Fibroblast of villous mesenchyme (primary cell): ENCODE results near the gene GJC2. TPM values are rescaled to one million over a fixed set of nuclear protein-coding genes. Genes with fewer than 3 reads are reported as not detected.
A peak's percentile ranks its signal among the peaks of the same experiment; 100 is the strongest.

Experiments used
- DNase-seq: peaks from one replicate; pipeline ENCODE4 v3.0.0-alpha.2; 2010; ENCODE audit warnings: low read depth
- H3K4me3 ChIP-seq: 2 replicates; pipeline ENCODE4 v1.5.1; 2011; ENCODE audit warnings: low read depth, mild to moderate bottlenecking, low read length
- CTCF ChIP-seq: IDR thresholded peaks from 2 replicates; pipeline ENCODE4 v1.5.1; 2012; ENCODE audit warnings: low read depth, mild to moderate bottlenecking, low read length; ENCODE audit not compliant: insufficient read depth
- total RNA-seq: library from RNA; depleted of rRNA; stranded (reverse); fragments of >200 nt; gene quantifications from 2 replicates; pipeline ENCODE4 v1.2.3, GENCODE V29; 2012

Gene GJC2
- total RNA-seq, 1 donor = 3.9 TPM

- DNase-seq = no peak
- TF ChIP-seq CTCF = no peak
- H3K4me3 ChIP-seq = no peak overlapping the region
Observed at GRCh38 chr1:228148935-228149405, 760 bp upstream of the GJC2 start.

GRCh38 chr1:228150120-228150460, 360 bp downstream of the GJC2 start:
- TF ChIP-seq CTCF = no peak
- DNase-seq = no peak
- H3K4me3 ChIP-seq = no peak overlapping the region

- TF ChIP-seq CTCF = peak; percentile 7
- no peak overlapping the region for H3K4me3 ChIP-seq
- DNase-seq = peak; percentile 85
Observed at GRCh38 chr1:228150461-228151179, 890 bp downstream of the GJC2 start.

- no peak overlapping the region for H3K4me3 ChIP-seq
- no peak for TF ChIP-seq CTCF
- DNase-seq = no peak
Observed at GRCh38 chr1:228151180-228151925, 1.6 kb downstream of the GJC2 start.

GRCh38 chr1:228152097-228152917, 2.6 kb downstream of the GJC2 start:
- TF ChIP-seq CTCF = no peak
- no peak for DNase-seq
- H3K4me3 ChIP-seq = no peak overlapping the region

GRCh38 chr1:228152918-228153258, 3.2 kb downstream of the GJC2 start:
- no peak for DNase-seq
- no peak for TF ChIP-seq CTCF
- no peak overlapping the region for H3K4me3 ChIP-seq
